HG02588 (cell line): ENCODE measurements around the gene PRXL2B.
"Not testable (repeated sequence)": the region's sequence is repeated elsewhere in the genome, so short reads cannot be mapped to it uniquely, and the experiment has no call there.

Experiments
- ATAC-seq: cut with Tn5 transposase; IDR thresholded peaks from one replicate; pipeline ENCODE4 v1.9.1; 2021; ENCODE audit warnings: mild to moderate bottlenecking, moderate library complexity; ENCODE audit not compliant: unreplicated experiment

PRXL2B gene

DNA sequence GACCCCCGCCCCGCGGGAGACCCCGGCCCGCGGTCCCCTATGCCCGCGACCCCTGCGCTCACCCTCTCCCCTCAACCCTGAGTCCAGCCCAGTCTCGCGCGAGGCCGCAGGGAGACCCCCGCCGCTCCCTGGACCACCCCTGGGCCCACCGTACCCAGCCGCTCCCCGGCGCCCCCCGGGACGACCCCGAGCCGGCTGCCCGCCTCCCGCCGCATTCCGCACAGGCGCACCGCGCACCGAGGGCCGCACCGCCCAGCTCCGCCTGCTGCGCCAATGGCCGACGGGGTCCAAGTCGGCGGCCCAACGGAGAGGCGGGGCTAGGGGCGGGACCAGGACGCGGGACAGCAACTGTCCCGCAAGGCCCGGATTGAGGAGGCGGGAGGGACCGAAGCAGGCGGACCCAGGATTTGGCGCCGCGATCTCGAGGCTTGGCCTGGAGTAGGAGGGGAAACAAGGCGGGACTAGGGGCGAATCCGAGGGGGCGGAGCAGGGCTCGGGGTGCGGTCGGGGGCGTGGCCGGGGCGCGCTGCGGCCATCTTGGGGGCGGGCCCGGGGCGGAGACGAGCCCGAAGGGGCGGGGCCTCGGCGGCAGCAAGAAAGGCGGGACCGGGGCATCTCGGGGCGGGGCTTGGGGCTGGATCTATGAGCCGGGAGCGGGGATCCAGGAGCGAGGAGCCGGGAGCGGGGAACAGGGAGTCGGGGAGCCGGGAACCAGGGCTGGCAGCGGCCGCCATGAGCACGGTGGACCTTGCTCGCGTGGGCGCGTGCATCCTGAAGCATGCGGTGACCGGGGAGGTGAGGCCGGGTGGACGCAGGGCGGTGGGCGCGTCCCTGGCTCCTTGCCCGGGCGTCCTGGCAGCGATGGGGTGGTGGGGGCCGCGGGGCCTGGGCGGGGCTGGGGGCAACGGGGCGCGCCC, at the start of gene PRXL2B:
Gene PRXL2B, plus strand, starts transcription at position 624 of the 917 bp plus-strand sequence. Its CDS starts 109 bp downstream, at position 733.
- peak; percentile 63 for ATAC-seq

- ATAC-seq = no peak
These were observed 48.8 kb upstream of the PRXL2B start for GRCh38 chr1:2537784-2538115.

DNA sequence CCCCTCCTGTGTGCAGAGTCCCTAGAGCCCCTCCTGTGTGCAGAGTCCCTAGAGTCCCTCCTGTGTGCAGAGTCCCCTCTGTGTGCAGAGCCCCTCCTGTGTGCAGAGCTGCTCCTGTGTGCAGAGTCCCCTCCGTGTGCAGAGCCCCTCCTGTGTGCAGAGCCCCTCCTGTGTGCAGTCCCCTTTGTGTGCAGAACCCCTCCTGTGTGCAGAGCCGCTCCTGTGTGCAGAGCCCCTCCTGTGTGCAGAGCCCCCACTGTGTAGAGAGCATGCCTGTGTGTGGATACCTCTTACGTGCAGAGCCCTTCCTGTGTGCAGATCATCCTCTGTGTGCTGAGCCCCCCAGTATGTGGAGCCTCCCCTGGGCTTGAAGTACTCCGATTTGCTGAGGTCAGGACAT, 48.2 kb upstream of the PRXL2B start:
- ATAC-seq = no peak

- no peak for ATAC-seq
These were observed 47.7 kb upstream of the PRXL2B start for GRCh38 chr1:2538872-2539271.

GRCh38 chr1:2539312-2539907, 47.2 kb upstream of the PRXL2B start:
- no peak for ATAC-seq

DNA sequence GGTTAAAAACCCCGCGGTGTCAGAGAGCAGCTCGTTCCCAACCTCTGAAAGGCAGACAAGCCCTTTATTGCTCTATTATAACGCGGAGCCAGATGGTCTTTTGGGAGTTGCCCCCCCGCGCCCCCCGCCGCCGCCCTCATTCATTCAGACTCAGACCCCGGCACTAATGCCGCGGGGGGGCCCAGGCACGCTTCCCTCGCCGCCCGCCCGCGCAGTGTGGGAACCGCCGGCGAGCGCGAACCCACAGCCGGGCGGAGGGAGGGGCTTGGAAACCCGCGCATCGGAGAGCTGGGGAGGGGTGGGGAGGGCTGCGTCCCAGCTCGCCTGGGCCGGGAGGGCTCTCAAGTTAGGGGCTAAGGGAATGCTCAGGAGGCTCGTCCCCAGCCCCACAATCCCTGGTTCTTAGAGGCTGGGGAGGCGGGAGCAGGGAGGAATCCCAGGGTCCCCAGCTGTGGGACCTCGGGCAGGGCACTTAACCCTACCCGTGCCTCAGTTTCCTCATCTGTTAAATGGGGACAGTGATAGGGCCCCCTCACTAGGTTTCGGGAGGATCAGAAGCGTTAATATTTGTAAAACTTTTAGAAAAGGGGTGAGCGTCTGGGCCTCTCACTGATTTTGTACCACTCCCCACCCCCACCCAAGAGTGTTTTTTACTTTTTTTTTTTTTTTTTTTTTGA, 45.6 kb upstream of the PRXL2B start:
- ATAC-seq = no peak

DNA sequence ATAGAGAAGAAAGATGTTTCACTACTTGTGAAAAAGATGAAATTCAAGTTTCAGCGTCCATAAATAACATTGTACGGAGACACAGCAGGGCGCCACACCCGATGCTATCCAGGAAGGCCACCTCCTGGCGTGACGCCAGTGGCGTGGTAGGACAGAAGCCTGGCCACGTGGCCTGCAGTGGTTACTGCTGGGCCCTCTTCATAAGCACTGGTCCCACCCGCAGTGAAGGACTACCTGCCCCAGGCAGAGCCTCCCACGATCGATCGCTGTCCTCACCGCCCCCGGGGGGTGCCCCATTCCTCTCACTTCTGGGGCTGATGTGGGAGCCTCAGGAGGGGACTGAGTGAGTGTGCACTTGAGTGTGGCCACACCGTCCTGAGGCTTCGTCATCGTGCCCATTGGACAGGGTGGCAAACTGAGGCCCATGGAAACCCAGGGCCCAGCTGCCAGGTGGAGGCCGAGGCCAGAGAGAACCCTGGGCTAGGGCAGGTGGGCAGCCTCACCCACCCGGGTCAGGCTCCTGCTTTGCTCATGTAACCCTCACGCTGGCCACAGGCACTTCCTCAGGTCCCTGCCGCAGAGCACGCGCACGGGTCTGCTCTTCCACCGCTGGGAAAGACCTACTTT, 44.8 kb upstream of the PRXL2B start:
- no peak for ATAC-seq

DNA sequence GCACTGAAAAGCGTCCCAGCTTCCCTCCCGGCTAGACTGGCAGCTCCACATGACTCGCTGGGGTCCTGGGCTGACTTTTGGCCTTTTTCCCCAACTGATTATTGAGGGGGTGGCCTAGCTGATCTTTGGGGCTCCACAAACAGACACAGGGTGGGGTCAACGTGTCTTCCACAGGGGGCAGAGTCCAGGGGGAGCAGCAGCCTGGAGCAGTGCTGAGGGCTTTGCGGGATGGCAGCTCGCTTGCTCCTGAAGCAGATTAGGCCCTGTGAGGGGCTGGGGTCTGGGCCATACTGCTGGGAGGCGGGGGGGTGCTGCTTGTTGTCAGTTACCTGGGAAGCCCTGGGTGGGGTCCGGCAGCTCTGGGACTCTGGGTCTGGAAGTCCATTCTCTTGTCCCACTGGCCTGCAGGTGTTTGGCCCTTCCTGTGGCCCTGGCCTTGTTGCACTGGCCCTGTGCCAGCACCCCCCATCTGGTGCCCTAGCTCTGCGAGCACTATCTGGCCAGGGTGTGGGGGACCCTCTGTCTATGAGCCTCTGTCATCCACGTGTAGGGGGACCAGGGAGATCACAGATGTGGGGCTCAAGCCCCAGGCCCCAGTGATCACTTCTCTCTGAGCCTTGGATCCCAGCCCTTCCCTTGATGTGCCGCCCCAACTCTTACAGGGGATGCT, 44.2 kb upstream of the PRXL2B start:
- no peak for ATAC-seq

DNA sequence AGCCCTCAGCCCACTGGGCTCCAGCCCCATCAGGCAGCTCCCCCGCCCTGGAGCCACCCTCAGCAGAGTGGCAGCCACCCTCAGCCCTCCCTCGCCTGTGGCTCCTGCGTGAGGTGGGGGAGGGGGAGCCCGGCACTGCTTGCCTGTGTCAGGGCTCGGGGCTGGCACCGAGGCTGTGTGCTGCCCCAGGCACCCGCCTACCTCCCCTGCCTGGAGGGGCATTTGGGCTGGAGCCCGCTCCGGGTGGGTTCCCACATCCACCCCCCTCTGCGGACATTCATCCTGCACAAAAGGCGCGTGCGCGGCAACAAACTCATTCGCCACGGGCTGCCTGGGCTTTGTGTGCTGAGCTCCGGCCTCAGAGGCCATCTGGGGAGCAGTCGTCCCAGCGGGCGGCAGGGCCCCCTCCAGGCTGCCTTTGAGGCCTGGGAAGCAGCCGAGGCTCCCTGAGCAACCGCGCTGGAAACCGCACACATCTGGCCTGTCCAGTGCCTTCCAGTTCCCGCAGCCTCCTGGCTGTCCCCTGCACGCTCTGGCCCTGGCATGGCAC, 43.0 kb upstream of the PRXL2B start:
- ATAC-seq = no peak

DNA sequence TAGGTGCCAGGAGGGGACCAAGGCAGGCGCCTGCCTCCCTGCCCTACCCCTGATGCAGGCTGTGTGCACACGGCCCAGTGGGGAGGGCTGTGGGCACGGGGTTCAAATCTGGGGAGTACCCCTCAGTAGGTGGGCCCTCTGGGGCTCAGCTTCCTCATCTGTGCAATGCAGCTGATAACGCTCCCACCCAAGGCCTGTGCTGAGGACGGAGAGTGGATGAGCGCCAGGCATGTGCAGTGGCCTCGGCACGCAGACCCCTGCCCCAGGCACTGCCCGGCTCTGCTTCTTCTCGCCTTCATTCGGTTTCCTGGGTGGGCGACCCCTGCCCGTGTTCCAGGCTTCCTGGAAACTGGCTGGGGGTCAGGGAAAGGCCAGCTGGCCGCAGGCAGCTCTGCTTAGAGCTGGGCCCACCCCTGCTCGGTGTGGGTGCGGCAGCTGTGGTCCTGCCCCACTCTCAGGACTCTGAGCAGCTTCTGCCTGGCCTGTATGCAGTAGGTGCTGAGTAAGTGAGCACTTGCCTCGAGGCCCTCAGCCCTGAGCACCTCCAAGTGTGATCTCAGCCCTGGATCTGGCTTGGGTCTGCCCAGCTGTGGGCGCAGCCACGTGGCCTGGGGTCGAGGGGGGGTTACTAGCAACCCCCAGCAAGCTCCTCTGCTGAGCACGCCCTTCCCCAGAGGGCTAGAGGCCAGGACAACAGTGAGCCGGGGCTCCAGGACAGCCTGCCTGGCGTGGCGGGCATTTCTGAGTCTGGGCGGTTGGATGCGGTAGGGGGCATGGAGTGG, 42.3 kb upstream of the PRXL2B start:
- no peak for ATAC-seq

DNA sequence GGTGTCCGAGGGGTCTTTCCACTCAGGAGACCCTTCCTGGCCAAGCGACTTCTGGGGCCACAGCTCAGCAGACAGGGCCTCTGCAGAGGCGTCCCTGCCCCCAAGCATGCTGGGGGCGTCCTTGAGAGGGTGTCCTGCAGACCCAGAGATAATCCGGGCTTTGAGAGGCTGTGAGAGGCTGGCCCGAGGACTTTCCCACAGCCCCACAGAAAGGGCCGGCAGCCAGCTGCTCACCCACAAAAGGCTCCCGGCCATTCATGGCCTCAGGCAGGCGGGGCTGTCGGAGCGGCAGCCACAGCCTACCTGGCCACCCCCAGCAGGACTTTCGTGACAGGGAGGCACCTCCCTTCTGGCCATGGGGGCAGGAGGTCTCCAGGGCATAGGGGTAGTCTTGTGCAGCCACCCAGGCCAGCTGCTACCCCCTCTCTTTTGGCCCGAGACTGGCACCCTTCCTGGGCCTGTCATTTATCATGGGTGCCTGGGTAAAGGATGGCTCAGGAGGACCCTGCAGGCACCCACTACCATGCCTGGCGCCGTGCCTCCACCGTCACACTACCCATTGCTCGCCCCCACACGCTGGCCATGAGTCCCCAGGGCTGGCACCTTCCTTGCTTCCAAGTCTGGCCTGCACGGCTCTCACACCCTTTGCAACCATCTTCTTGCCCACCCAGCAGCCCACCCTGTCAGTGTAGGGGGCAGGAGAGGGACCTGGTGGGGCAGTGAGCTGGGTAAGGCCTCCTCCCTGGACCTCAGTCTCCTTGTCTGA, 41.5 kb upstream of the PRXL2B start:
- ATAC-seq = no peak

DNA sequence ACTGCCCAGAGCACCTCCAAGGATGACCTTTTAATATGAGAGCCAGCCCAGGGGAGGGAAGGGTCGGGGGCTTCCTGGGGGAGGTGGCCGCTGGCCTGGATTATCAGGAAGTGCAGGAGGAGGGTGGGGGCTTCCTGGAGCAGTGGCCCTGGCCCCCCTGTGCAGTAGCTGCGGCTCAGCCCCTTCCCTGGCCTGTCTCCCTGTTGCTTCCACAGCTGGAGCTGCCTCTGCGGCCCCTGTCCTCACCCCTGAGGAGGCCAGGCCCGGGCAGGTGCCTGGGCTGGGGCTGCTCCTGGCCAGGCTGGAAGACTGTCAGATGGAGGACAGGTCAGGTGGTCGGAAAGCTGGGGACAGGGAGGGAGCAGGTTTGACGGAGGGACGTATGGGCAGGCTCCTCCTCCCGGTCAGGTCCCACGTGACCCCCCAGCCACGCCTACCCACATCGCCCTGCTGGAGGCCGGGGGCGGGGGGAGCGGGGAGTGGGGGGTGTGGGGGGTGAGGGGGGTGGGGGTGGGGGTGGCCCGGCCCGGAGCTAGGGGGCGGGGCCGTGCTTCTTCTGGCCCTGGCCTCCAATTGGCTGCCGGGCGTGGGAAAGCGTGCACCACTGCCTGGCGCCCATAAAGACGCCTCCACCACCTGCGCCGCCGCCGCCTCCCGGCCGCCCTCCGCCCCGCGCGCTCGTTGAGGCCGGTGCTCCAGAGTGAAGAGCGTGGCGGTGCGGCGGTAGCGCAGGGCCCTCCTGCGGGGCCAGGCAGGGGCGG, 40.6 kb upstream of the PRXL2B start:
- peak; percentile 31 for ATAC-seq

GRCh38 chr1:2546515-2547209, 39.9 kb upstream of the PRXL2B start:
- peak; percentile 25 for ATAC-seq

DNA sequence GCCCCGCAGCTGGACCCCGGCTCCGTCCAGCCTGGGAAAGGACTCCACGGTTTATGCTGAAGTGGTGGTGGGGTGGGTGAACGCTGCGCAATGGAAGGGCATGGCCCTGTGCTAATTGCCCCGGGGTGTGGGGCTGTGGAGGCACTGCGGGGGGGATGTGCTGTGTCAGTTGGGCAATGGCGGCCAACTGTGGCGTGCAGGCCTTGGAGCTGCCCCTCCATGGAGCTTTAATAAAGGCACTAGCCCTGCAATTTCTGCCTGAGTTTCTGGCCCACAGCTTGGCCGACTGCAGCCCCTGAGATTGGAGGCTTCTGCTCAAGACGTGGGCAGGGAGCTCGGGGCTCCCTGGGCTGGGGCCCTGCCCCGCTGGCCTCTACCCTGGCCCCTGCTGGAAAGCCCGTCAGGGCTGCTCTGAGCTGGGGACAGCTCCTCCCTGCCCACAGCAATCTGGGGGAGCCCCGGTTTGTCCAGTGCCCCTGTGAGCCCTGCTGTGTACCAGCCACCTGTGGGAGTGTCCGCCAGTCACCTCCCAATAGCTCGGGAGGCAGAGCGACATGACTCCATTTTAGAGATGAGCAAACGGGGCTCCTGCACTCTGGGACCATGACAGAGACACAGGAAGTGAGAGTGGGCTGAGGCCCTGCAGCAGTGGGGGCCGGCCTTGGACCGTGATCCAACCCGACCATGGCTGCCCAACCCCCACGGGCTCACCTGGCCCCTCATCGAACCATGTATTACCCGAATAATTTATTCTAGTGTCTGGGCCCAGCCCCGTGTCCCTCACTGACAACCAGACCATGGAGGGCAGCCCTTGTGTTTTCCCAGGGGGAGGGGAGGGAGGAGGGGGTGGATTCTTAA, 39.1 kb upstream of the PRXL2B start:
- ATAC-seq = no peak

DNA sequence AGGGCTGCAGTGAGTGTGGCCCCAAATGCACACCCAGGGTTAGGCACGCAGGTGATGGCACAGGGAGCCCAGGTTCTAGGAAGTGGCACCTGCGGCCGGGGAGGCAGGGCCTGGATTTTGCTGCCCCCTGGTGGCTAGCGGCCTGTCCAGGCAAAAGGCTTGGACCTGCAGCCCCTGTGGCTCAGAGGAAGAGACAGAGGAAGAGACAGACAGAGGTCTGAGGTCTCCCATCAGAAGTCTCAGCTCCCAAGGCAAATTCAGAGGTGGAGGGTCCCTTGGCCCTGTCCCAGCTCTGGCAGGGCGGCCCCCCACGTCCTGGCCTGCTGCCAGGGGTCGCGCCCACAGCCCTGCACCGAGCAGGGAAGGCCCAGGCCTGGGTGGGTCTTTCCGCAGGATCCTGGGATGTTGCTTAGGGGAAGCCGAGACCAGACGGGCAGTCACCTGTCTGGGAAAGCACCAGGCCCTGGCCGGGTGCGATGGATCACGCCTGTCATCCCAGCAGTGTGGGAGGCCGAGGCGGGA, 38.4 kb upstream of the PRXL2B start:
- peak; percentile 14 for ATAC-seq

GRCh38 chr1:2549367-2550029, 37.1 kb upstream of the PRXL2B start:
- not testable (repeated sequence) for ATAC-seq
